ENCODE results near the gene NHLRC4.
A peak's percentile ranks its signal among the peaks of the same experiment; 100 is the strongest.

NHLRC4 gene

DNA sequence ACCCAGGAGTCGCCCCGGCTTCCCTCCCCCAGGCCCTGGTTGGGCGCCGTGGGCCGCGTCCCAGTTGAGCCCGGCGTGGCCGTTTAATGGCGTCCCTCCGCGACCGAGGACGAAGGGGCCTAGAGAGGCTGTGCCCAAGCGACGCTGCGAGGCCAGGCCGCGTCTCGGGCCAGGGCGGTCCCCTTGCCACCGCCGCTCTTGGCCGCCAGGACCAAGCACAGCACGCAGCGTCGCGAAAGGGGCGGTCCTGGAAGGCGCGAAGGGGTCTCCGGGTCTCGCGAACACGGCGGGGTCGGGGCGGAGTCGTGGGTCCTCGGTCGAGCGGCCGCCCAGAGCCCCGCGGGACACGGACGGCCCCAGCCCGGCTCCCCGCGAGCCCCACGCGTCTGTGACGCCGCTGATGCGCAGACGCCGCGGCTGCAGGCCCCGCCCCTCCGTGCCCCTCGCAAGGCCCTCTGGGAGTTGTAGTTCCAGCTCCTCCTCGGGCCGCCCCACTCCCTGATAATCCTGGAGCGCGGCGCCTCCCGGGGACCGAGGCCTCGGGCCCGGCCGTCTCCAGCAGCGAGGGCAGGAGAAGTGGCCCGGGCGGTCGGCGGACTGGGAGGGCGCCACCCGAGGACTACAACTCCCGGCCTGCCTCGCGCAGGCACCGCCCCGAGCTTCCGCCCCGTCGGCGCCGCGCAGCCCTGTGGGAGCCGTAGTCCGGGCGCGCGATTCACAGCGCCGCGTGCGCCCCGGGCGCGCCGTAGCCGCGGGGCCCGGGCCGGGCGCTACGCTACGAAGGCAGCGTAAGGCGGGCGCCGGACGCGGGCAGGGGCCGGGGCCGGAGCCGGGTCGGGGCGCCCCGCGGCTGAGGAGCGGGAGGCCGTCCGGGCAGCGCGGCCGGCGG lies 39.5 kb upstream of the NHLRC4 start, which contains the start of gene CAPN15 (continued):
- peak; percentile 58; the same call in 1 of the 2 replicates for TF ChIP-seq ZNF660 (tag by site-specific recombination; IDR thresholded peaks at IDR 0.05)
- TF ChIP-seq ZNF292 (tag by site-specific recombination; IDR thresholded peaks at IDR 0.05; ENCODE audit: borderline replicate concordance, low read depth): no peak
- TF ChIP-seq, protein P1, sequence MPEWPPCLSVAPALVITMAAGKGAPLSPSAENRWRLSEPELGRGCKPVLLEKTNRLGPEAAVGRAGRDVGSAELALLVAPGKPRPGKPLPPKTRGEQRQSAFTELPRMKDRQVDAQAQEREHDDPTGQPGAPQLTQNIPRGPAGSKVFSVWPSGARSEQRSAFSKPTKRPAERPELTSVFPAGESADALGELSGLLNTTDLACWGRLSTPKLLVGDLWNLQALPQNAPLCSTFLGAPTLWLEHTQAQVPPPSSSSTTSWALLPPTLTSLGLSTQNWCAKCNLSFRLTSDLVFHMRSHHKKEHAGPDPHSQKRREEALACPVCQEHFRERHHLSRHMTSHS (tag by site-specific recombination; IDR thresholded peaks at IDR 0.05): no peak
- TF ChIP-seq SETDB1 (IDR thresholded peaks at IDR 0.05; ENCODE audit: insufficient read length, low read length): no peak
- TF ChIP-seq KLF10 (tag by site-specific recombination; IDR thresholded peaks at IDR 0.05): peak; percentile 64
- TF ChIP-seq ZNF843 (tag by site-specific recombination; IDR thresholded peaks at IDR 0.05): no peak
- TF ChIP-seq, protein P2, sequence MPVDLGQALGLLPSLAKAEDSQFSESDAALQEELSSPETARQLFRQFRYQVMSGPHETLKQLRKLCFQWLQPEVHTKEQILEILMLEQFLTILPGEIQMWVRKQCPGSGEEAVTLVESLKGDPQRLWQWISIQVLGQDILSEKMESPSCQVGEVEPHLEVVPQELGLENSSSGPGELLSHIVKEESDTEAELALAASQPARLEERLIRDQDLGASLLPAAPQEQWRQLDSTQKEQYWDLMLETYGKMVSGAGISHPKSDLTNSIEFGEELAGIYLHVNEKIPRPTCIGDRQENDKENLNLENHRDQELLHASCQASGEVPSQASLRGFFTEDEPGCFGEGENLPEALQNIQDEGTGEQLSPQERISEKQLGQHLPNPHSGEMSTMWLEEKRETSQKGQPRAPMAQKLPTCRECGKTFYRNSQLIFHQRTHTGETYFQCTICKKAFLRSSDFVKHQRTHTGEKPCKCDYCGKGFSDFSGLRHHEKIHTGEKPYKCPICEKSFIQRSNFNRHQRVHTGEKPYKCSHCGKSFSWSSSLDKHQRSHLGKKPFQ (tag by site-specific recombination; IDR thresholded peaks at IDR 0.05): no peak
- TF ChIP-seq, protein P3, sequence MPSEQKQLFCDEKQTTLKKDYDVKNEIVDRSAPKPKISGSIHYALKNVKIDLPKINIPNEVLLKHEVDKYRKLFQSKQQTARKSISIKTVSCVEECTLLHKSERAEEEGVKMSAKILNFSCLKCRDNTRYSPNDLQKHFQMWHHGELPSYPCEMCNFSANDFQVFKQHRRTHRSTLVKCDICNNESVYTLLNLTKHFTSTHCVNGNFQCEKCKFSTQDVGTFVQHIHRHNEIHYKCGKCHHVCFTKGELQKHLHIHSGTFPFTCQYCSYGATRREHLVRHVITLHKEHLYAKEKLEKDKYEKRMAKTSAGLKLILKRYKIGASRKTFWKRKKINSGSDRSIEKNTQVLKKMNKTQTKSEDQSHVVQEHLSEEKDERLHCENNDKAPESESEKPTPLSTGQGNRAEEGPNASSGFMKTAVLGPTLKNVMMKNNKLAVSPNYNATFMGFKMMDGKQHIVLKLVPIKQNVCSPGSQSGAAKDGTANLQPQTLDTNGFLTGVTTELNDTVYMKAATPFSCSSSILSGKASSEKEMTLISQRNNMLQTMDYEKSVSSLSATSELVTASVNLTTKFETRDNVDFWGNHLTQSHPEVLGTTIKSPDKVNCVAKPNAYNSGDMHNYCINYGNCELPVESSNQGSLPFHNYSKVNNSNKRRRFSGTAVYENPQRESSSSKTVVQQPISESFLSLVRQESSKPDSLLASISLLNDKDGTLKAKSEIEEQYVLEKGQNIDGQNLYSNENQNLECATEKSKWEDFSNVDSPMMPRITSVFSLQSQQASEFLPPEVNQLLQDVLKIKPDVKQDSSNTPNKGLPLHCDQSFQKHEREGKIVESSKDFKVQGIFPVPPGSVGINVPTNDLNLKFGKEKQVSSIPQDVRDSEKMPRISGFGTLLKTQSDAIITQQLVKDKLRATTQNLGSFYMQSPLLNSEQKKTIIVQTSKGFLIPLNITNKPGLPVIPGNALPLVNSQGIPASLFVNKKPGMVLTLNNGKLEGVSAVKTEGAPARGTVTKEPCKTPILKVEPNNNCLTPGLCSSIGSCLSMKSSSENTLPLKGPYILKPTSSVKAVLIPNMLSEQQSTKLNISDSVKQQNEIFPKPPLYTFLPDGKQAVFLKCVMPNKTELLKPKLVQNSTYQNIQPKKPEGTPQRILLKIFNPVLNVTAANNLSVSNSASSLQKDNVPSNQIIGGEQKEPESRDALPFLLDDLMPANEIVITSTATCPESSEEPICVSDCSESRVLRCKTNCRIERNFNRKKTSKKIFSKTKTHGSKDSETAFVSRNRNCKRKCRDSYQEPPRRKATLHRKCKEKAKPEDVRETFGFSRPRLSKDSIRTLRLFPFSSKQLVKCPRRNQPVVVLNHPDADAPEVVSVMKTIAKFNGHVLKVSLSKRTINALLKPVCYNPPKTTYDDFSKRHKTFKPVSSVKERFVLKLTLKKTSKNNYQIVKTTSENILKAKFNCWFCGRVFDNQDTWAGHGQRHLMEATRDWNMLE (tag by site-specific recombination; conservative IDR thresholded peaks at IDR 0.05; ENCODE audit: low read depth): no peak
- TF ChIP-seq, protein P4, sequence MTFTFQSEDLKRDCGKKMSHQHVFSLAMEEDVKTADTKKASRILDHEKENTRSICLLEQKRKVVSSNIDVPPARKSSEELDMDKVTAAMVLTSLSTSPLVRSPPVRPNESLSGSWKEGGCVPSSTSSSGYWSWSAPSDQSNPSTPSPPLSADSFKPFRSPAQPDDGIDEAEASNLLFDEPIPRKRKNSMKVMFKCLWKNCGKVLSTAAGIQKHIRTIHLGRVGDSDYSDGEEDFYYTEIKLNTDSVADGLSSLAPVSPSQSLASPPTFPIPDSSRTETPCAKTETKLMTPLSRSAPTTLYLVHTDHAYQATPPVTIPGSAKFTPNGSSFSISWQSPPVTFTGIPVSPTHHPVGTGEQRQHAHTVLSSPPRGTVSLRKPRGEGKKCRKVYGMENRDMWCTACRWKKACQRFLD (tag by site-specific recombination; IDR thresholded peaks at IDR 0.05): no peak
- no peak for TF ChIP-seq ZNF555 (tag by site-specific recombination; conservative IDR thresholded peaks at IDR 0.05)
- no peak for TF ChIP-seq GFI1B (tag by site-specific recombination; IDR thresholded peaks at IDR 0.05)
- TF ChIP-seq ZNF266 (tag by site-specific recombination; IDR thresholded peaks at IDR 0.05; ENCODE audit: low read depth): no peak
- peak; percentile 71; the same call in 1 of the 2 replicates for TF ChIP-seq ZNF394 (tag by site-specific recombination; IDR thresholded peaks at IDR 0.05; ENCODE audit: borderline replicate concordance)
- TF ChIP-seq ZNF16 (tag by site-specific recombination; IDR thresholded peaks at IDR 0.05; ENCODE audit: low read depth): no peak
- TF ChIP-seq ZNF354C (tag by site-specific recombination; IDR thresholded peaks at IDR 0.05; ENCODE audit: borderline replicate concordance, low read depth): no peak
- TF ChIP-seq KLF1 (tag by site-specific recombination; IDR thresholded peaks at IDR 0.05): peak; percentile 76
- no peak for TF ChIP-seq ZNF837 (tag by site-specific recombination; IDR thresholded peaks at IDR 0.05)
- TF ChIP-seq ZNF677 (tag by site-specific recombination; IDR thresholded peaks at IDR 0.05): no peak
- no peak for TF ChIP-seq ZNF610 (tag by site-specific recombination; IDR thresholded peaks at IDR 0.05; ENCODE audit: borderline replicate concordance)
- no peak for TF ChIP-seq RBAK (tag by site-specific recombination; IDR thresholded peaks at IDR 0.05)
- TF ChIP-seq ZNF202 (tag by site-specific recombination; IDR thresholded peaks at IDR 0.05; ENCODE audit: borderline replicate concordance): no peak
- TF ChIP-seq, protein P5, sequence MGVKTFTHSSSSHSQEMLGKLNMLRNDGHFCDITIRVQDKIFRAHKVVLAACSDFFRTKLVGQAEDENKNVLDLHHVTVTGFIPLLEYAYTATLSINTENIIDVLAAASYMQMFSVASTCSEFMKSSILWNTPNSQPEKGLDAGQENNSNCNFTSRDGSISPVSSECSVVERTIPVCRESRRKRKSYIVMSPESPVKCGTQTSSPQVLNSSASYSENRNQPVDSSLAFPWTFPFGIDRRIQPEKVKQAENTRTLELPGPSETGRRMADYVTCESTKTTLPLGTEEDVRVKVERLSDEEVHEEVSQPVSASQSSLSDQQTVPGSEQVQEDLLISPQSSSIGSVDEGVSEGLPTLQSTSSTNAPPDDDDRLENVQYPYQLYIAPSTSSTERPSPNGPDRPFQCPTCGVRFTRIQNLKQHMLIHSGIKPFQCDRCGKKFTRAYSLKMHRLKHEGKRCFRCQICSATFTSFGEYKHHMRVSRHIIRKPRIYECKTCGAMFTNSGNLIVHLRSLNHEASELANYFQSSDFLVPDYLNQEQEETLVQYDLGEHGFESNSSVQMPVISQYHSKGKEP (tag by site-specific recombination; IDR thresholded peaks at IDR 0.05): no peak
- peak; percentile 88 for TF ChIP-seq ZNF10 (tag by site-specific recombination; IDR thresholded peaks at IDR 0.05)
- TF ChIP-seq MEIS1 (CRISPR knock-in tag; IDR thresholded peaks at IDR 0.05; ENCODE audit: borderline replicate concordance): no peak
- TF ChIP-seq, protein P6, sequence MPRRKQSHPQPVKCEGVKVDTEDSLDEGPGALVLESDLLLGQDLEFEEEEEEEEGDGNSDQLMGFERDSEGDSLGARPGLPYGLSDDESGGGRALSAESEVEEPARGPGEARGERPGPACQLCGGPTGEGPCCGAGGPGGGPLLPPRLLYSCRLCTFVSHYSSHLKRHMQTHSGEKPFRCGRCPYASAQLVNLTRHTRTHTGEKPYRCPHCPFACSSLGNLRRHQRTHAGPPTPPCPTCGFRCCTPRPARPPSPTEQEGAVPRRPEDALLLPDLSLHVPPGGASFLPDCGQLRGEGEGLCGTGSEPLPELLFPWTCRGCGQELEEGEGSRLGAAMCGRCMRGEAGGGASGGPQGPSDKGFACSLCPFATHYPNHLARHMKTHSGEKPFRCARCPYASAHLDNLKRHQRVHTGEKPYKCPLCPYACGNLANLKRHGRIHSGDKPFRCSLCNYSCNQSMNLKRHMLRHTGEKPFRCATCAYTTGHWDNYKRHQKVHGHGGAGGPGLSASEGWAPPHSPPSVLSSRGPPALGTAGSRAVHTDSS (tag by site-specific recombination; IDR thresholded peaks at IDR 0.05): no peak
- peak; percentile 67; the same call in 1 of the 2 replicates for TF ChIP-seq GLIS1 (tag by site-specific recombination; IDR thresholded peaks at IDR 0.05)
- no peak for TF ChIP-seq ZNF596 (tag by site-specific recombination; IDR thresholded peaks at IDR 0.05)
- TF ChIP-seq ZNF114 (tag by site-specific recombination; IDR thresholded peaks at IDR 0.05): no peak

Data from HEK293 (cell line).